GM23338 (cell line): Measurements from ENCODE around the gene PLAAT2. TPM values are rescaled to one million over a fixed set of nuclear protein-coding genes. Genes with fewer than 3 reads are reported as not detected.
A peak's percentile ranks its signal among the peaks of the same experiment; 100 is the strongest.
"Not testable (repeated sequence)": the region's sequence is repeated elsewhere in the genome, so short reads cannot be mapped to it uniquely, and the experiment has no call there.

Source experiments
- ATAC-seq: fragments of 200-7000 bp; cut with Tn5 transposase; 3 replicates; pipeline ENCODE4 v1.9.1; 2020
- DNase-seq: peaks from one replicate; pipeline ENCODE4 v3.0.0-alpha.2; 2015; ENCODE audit warnings: low spot score
- H2AFZ ChIP-seq: fragments of 200-600 bp; sonication (generic); 2 replicates; pipeline ENCODE4 v1.8.0; 2016; ENCODE audit warnings: antibody characterized with exemption, mild to moderate bottlenecking, moderate library complexity
- H3F3A ChIP-seq: fragments of 200-600 bp; sonication (generic); replicated peaks from 2 replicates; pipeline ENCODE4 v1.8.0; 2017; ENCODE audit warnings: antibody characterized with exemption, mixed run types, low read depth
- H3K27ac ChIP-seq: fragments of 200-600 bp; sonication (generic); 2 replicates; pipeline ENCODE4 v1.6.1; 2016; ENCODE audit warnings: low read depth
- H3K27me3 ChIP-seq: fragments of 200-600 bp; sonication (generic); 2 replicates; pipeline ENCODE4 v1.8.0; 2016; ENCODE audit warnings: mild to moderate bottlenecking, mixed run types, moderate library complexity; ENCODE audit not compliant: insufficient read depth
- H3K36me3 ChIP-seq: fragments of 200-600 bp; sonication (generic); 2 replicates; pipeline ENCODE4 v1.8.0; 2016; ENCODE audit warnings: mild to moderate bottlenecking; ENCODE audit not compliant: insufficient read depth
- H3K4me1 ChIP-seq: fragments of 200-600 bp; sonication (generic); 2 replicates; pipeline ENCODE4 v1.8.0; 2016; ENCODE audit warnings: mild to moderate bottlenecking, moderate library complexity; ENCODE audit not compliant: insufficient read depth
- H3K4me2 ChIP-seq: fragments of 200-600 bp; sonication (generic); 2 replicates; pipeline ENCODE4 v1.7.1; 2017; ENCODE audit warnings: mixed run types
- H3K4me3 ChIP-seq: fragments of 200-600 bp; sonication (generic); 2 replicates; pipeline ENCODE4 v1.6.1; 2016; ENCODE audit warnings: mixed run types
- H3K79me2 ChIP-seq: fragments of 200-600 bp; sonication (generic); replicated peaks from 2 replicates; pipeline ENCODE4 v1.8.0; 2017; ENCODE audit warnings: mild to moderate bottlenecking; ENCODE audit not compliant: insufficient read depth
- H3K9me2 ChIP-seq: fragments of 200-600 bp; sonication (generic); 2 replicates; pipeline ENCODE4 v1.8.0; 2017; ENCODE audit not compliant: insufficient read depth
- H4K20me1 ChIP-seq: fragments of 200-600 bp; sonication (generic); replicated peaks from 2 replicates; pipeline ENCODE4 v1.8.0; 2017; ENCODE audit warnings: mild to moderate bottlenecking; ENCODE audit not compliant: insufficient read depth
- H3K27ac Mint-ChIP-seq: 2 replicates; pipeline ENCODE4 v1.8.0; 2020; ENCODE audit warnings: inconsistent platforms, mild to moderate bottlenecking, moderate library complexity, mixed read lengths
- H3K27me3 Mint-ChIP-seq: 3 replicates; pipeline ENCODE4 v1.8.0; 2022; ENCODE audit warnings: low read depth, mild to moderate bottlenecking, moderate library complexity, mixed read lengths, inconsistent platforms; ENCODE audit not compliant: insufficient read depth, poor library complexity
- H3K36me3 Mint-ChIP-seq: 3 replicates; pipeline ENCODE4 v1.8.0; 2021; ENCODE audit warnings: low read depth, mild to moderate bottlenecking, inconsistent platforms, moderate library complexity, mixed read lengths
- H3K4me1 Mint-ChIP-seq: 3 replicates; pipeline ENCODE4 v1.8.0; 2020; ENCODE audit warnings: mild to moderate bottlenecking, inconsistent platforms, mixed read lengths
- H3K4me3 Mint-ChIP-seq: 3 replicates; pipeline ENCODE4 v1.8.0; 2021; ENCODE audit warnings: moderate library complexity, mild to moderate bottlenecking, inconsistent platforms, mixed read lengths
- H3K9me3 Mint-ChIP-seq: 3 replicates; pipeline ENCODE4 v1.8.0; 2020; ENCODE audit warnings: moderate library complexity, mild to moderate bottlenecking, inconsistent platforms, mixed read lengths
- CREB1 ChIP-seq: fragments of 250-450 bp; sonication (Bioruptor Pico); IDR thresholded peaks from 2 replicates; pipeline ENCODE4 v1.5.0; 2020; ENCODE audit warnings: low read depth, mild to moderate bottlenecking, moderate library complexity
- CTCF ChIP-seq, 2 experiments: fragments of 200-600 bp in 1 of 2; sonication (generic) in 1 of 2; conservative IDR thresholded peaks; 2 replicates each; pipeline versions ENCODE4 v1.5.1 to v1.6.1; 2016 to 2017; ENCODE audit warnings: antibody characterized with exemption in 2 of 2, low read depth in 2 of 2, mild to moderate bottlenecking in 2 of 2, moderate library complexity in 1 of 2
- NANOG ChIP-seq: IDR thresholded peaks from 2 replicates; pipeline ENCODE4 v1.6.1; 2016; ENCODE audit warnings: antibody characterized with exemption, borderline replicate concordance
- polyA plus RNA-seq: library from polyadenylated mRNA; unstranded; fragments of >200 nt; fragmentation: Nextera tagmentation; extraction: Ambion mirVana; gene quantifications from 2 replicates; pipeline ENCODE4 v1.2.1, GENCODE V29; 2016
- total RNA-seq: library from RNA; depleted of rRNA; stranded (reverse); fragments of >200 nt; shearing (Covaris generic); gene quantifications from 2 replicates; pipeline ENCODE4 v1.2.3, GENCODE V29; 2014
- TF ChIP-seq, protein P1 (sequence below): fragments of 250-450 bp; sonication (Bioruptor Pico); IDR thresholded peaks from 2 replicates; pipeline ENCODE4 v1.5.0; 2020; ENCODE audit warnings: mild to moderate bottlenecking, moderate library complexity

The PLAAT2 gene
- total and polyA plus RNA-seq, 2 experiments from 2014 or later = 0.66 to 0.78 TPM

DNA sequence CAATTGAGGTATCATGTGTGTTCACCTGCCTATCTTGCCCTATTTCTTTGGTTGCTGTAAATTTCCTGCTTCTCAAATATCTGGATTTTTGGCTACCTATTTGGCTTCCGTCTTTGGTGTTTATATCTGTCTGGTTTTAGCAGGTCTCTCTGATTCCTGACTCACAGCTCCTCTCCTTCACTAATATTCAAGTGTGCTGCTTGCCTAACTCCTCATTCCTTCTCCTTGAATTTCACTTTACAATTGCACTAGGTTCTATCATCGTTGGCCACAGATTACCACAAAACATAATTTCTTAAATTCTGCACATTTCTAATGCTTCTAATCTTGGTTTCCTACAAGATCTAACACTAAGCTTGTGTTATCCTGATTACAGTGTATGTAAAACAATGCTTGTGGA is 20.7 kb downstream of the PLAAT2 start:
- H3K4me3 ChIP-seq = not testable (repeated sequence)

GRCh38 chr11:63537293-63538101 is 25.7 kb downstream of the PLAAT2 start:
- DNase-seq (no peak), ATAC-seq (peak; percentile 14; the same call in 1 of the 3 replicates)
- no peaks in the 10 kb centered on the region; the same call in 2 of the 3 replicates for H3K36me3 Mint-ChIP-seq
- Histone ChIP-seq H3K27me3 (no peaks in the 10 kb centered on the region), H3F3A (0 out of 2 replicates have a peak, but pooled peaks cover 8% of the 10 kb centered on the region), H3K4me2 (no peak overlapping the region), H3K27ac (no peak overlapping the region), H3K4me3 (no peak overlapping the region), H3K36me3 (no peaks in the 10 kb centered on the region), H3K4me1 (peaks cover 10% of the 10 kb centered on the region), H3K79me2 (no peaks in the 10 kb centered on the region), H3K9me2 (peaks cover 9% of the 10 kb centered on the region; the same call in 1 of the 2 replicates), H2AFZ (no peak overlapping the region), H4K20me1 (no peaks in the 10 kb centered on the region)
- no peak overlapping the region for H3K4me3 Mint-ChIP-seq
- H3K4me1 Mint-ChIP-seq = peaks cover 21% of the 10 kb centered on the region
- peaks cover 10% of the 10 kb centered on the region for H3K27me3 Mint-ChIP-seq
- no peaks in the 10 kb centered on the region for H3K9me3 Mint-ChIP-seq
- no peak overlapping the region for H3K27ac Mint-ChIP-seq
- TF ChIP-seq, protein P1, sequence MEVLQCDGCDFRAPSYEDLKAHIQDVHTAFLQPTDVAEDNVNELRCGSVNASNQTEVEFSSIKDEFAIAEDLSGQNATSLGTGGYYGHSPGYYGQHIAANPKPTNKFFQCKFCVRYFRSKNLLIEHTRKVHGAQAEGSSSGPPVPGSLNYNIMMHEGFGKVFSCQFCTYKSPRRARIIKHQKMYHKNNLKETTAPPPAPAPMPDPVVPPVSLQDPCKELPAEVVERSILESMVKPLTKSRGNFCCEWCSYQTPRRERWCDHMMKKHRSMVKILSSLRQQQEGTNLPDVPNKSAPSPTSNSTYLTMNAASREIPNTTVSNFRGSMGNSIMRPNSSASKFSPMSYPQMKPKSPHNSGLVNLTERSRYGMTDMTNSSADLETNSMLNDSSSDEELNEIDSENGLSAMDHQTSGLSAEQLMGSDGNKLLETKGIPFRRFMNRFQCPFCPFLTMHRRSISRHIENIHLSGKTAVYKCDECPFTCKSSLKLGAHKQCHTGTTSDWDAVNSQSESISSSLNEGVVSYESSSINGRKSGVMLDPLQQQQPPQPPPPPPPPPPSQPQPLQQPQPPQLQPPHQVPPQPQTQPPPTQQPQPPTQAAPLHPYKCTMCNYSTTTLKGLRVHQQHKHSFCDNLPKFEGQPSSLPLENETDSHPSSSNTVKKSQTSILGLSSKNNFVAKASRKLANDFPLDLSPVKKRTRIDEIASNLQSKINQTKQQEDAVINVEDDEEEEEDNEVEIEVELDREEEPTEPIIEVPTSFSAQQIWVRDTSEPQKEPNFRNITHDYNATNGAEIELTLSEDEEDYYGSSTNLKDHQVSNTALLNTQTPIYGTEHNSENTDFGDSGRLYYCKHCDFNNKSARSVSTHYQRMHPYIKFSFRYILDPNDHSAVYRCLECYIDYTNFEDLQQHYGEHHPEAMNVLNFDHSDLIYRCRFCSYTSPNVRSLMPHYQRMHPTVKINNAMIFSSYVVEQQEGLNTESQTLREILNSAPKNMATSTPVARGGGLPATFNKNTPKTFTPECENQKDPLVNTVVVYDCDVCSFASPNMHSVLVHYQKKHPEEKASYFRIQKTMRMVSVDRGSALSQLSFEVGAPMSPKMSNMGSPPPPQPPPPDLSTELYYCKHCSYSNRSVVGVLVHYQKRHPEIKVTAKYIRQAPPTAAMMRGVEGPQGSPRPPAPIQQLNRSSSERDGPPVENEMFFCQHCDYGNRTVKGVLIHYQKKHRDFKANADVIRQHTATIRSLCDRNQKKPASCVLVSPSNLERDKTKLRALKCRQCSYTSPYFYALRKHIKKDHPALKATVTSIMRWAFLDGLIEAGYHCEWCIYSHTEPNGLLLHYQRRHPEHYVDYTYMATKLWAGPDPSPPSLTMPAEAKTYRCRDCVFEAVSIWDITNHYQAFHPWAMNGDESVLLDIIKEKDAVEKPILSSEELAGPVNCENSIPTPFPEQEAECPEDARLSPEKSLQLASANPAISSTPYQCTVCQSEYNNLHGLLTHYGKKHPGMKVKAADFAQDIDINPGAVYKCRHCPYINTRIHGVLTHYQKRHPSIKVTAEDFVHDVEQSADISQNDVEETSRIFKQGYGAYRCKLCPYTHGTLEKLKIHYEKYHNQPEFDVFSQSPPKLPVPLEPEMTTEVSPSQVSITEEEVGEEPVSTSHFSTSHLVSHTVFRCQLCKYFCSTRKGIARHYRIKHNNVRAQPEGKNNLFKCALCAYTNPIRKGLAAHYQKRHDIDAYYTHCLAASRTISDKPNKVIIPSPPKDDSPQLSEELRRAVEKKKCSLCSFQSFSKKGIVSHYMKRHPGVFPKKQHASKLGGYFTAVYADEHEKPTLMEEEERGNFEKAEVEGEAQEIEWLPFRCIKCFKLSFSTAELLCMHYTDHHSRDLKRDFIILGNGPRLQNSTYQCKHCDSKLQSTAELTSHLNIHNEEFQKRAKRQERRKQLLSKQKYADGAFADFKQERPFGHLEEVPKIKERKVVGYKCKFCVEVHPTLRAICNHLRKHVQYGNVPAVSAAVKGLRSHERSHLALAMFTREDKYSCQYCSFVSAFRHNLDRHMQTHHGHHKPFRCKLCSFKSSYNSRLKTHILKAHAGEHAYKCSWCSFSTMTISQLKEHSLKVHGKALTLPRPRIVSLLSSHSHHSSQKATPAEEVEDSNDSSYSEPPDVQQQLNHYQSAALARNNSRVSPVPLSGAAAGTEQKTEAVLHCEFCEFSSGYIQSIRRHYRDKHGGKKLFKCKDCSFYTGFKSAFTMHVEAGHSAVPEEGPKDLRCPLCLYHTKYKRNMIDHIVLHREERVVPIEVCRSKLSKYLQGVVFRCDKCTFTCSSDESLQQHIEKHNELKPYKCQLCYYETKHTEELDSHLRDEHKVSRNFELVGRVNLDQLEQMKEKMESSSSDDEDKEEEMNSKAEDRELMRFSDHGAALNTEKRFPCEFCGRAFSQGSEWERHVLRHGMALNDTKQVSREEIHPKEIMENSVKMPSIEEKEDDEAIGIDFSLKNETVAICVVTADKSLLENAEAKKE (CRISPR knock-in tag) = no peak
- no peak for TF ChIP-seq CREB1
- no peak for TF ChIP-seq NANOG
- TF ChIP-seq CTCF (conservative IDR thresholded peaks at IDR 0.05; ENCODE audit: low read depth in 2 of 2) = no peak

More for the DNA sequence above, 20.7 kb downstream of the PLAAT2 start:
- H3K27ac ChIP-seq, H3K4me3 Mint-ChIP-seq, H3K36me3 ChIP-seq, H3K27ac Mint-ChIP-seq, H3K4me2 ChIP-seq, H3K27me3 Mint-ChIP-seq, H3K9me3 Mint-ChIP-seq, H3K4me1 ChIP-seq, H2AFZ ChIP-seq, H4K20me1 ChIP-seq, H3K27me3 ChIP-seq, DNase-seq, H3K79me2 ChIP-seq, ATAC-seq, H3K4me1 Mint-ChIP-seq, H3F3A ChIP-seq, H3K36me3 Mint-ChIP-seq: not testable (repeated sequence)
- H3K9me2 ChIP-seq = peaks cover 15% of the 10 kb centered on the region; the same call in 1 of the 2 replicates
